Gastrocnemius medialis (tissue), 4 donors: ENCODE results near the gene SRR.
"Not testable (repeated sequence)": the region's sequence is repeated elsewhere in the genome, so short reads cannot be mapped to it uniquely, and the experiment has no call there.

Source experiments
- CTCF ChIP-seq, 5 experiments: fragments of 450-650 bp in 3 of 5; fragments of 200-600 bp in 2 of 5; sonication (generic) in 2 of 5; IDR thresholded peaks in 4 of 5; conservative IDR thresholded peaks in 1 of 5; 1 replicate in 4 of 5; 2 replicates in 1 of 5; pipeline ENCODE4 v1.5.1; 2016 to 2019; ENCODE audit warnings: antibody characterized with exemption in 5 of 5, mild to moderate bottlenecking in 3 of 5, moderate library complexity in 3 of 5
- POLR2A ChIP-seq, 2 donors: fragments of 450-650 bp; IDR thresholded peaks; one replicate each; pipeline ENCODE4 v1.6.1; 2017; ENCODE audit warnings: antibody characterized with exemption in 2 of 2, mild to moderate bottlenecking in 2 of 2, moderate library complexity in 2 of 2

DNA sequence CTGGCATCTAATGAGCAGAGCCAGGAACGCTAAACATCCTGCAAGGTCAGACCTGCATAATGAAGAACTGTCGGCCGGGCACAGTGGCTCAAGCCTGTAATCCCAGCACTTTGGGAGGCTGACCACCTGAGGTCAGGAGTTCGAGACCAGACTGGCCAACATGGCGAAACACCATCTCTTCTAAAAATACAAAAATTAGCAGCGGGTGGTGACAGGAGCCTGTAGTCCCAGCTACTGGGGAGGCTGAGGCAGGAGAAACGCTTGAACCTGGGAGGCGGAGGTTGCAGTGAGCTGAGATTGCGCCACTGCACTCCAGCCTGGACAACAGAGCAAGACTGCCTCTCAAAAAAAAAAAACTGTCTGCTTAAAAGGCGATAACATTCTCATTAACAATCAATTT, 38.6 kb upstream of the SRR start:
- not testable (repeated sequence) for TF ChIP-seq CTCF (IDR thresholded peaks at IDR 0.05 in 4 of 5, conservative IDR thresholded peaks at IDR 0.05 in 1 of 5); POLR2A (IDR thresholded peaks at IDR 0.05)
